HG02852 (cell line): Measurements from ENCODE around the gene ADORA3.
"Not testable (repeated sequence)": the region's sequence is repeated elsewhere in the genome, so short reads cannot be mapped to it uniquely, and the experiment has no call there.

Source experiments
- ATAC-seq: cut with Tn5 transposase; IDR thresholded peaks from one replicate; pipeline ENCODE4 v1.9.1; 2021; ENCODE audit warnings: mild to moderate bottlenecking, moderate library complexity; ENCODE audit not compliant: unreplicated experiment

The ADORA3 gene

GRCh38 chr1:111503585-111504060 lies at the start of gene ADORA3, which contains the start of gene TMIGD3:
TSS of gene ADORA3 (minus strand) at chr1:111503633. CDS start at chr1:111503354, 279 bp downstream.
TSS of gene TMIGD3 (minus strand) at chr1:111503633. CDS start at chr1:111503354, 279 bp downstream.
- ATAC-seq, result peak; percentile 35

- no peak for ATAC-seq
Observed at GRCh38 chr1:111553196-111553595, 49.8 kb upstream of the ADORA3 start.

GRCh38 chr1:111552587-111552986 lies 49.2 kb upstream of the ADORA3 start:
- ATAC-seq, result no peak

- no peak for ATAC-seq
Observed at GRCh38 chr1:111551623-111552411, 48.4 kb upstream of the ADORA3 start.

- not testable (repeated sequence) for ATAC-seq
Observed at GRCh38 chr1:111547786-111548185, 44.4 kb upstream of the ADORA3 start.

- no peak for ATAC-seq
Observed at GRCh38 chr1:111542187-111542586, 38.8 kb upstream of the ADORA3 start.

- ATAC-seq, result no peak
Observed at GRCh38 chr1:111541721-111542120, 38.3 kb upstream of the ADORA3 start.

GRCh38 chr1:111540928-111541327 lies 37.5 kb upstream of the ADORA3 start:
- ATAC-seq, result no peak

GRCh38 chr1:111538343-111539025 lies 35.1 kb upstream of the ADORA3 start:
- ATAC-seq, result no peak

GRCh38 chr1:111535256-111536191 lies 32.1 kb upstream of the ADORA3 start:
- no peak for ATAC-seq

- no peak for ATAC-seq
Observed at GRCh38 chr1:111520053-111520452, 16.6 kb upstream of the ADORA3 start.

- no peak for ATAC-seq
Observed at GRCh38 chr1:111517469-111518225, 14.2 kb upstream of the ADORA3 start.

GRCh38 chr1:111516005-111516535 lies 12.6 kb upstream of the ADORA3 start:
- ATAC-seq, result peak; percentile 58

GRCh38 chr1:111515291-111516004 lies 12.0 kb upstream of the ADORA3 start:
- peak; percentile 13 for ATAC-seq

GRCh38 chr1:111513410-111514020 lies 10.1 kb upstream of the ADORA3 start:
- ATAC-seq, result no peak

GRCh38 chr1:111512931-111513330 lies 9.5 kb upstream of the ADORA3 start:
- ATAC-seq, result no peak

GRCh38 chr1:111512132-111512889 lies 8.9 kb upstream of the ADORA3 start:
- no peak for ATAC-seq

GRCh38 chr1:111511370-111511769 lies 7.9 kb upstream of the ADORA3 start:
- no peak for ATAC-seq
